K562 (cell line): ENCODE results near the gene RBBP4. TPM values are rescaled to one million over a fixed set of nuclear protein-coding genes. Genes with fewer than 3 reads are reported as not detected.

Source experiments
- ATF7 ChIP-seq: fragments of 450-650 bp; IDR thresholded peaks from 2 replicates; pipeline ENCODE4 v1.7.1; 2014; ENCODE audit warnings: mild to moderate bottlenecking, moderate library complexity
- CBFA2T2 ChIP-seq: fragments of 450-650 bp; conservative IDR thresholded peaks from 2 replicates; pipeline ENCODE4 v1.6.1; 2017; ENCODE audit warnings: mild to moderate bottlenecking
- HSF4 ChIP-seq: fragments of 250-450 bp; sonication (Bioruptor Pico); IDR thresholded peaks from 2 replicates; pipeline ENCODE4 v2.1.2; 2022; ENCODE audit warnings: mild to moderate bottlenecking, moderate library complexity, borderline replicate concordance
- PKNOX1 ChIP-seq: fragments of 450-650 bp; IDR thresholded peaks from 2 replicates; pipeline ENCODE4 v1.6.1; 2016
- SAP30 ChIP-seq: fragments of 200-600 bp; sonication (generic); IDR thresholded peaks from 2 replicates; pipeline ENCODE4 v1.6.1; 2012; ENCODE audit warnings: borderline replicate concordance, low read depth, mild to moderate bottlenecking, moderate library complexity, low read length, control low read depth, inconsistent platforms; ENCODE audit not compliant: insufficient read depth, poor library complexity, severe bottlenecking
- STAT5A ChIP-seq: IDR thresholded peaks from 2 replicates; pipeline ENCODE4 v1.6.1; 2012; ENCODE audit warnings: low read length, inconsistent platforms, borderline replicate concordance
- UBTF ChIP-seq, 2 experiments: IDR thresholded peaks; 2 replicates each; pipeline ENCODE4 v1.6.1; 2012; ENCODE audit warnings: improper control_type of control experiment in 2 of 2, low read depth in 2 of 2, low read length in 2 of 2, borderline replicate concordance in 1 of 2
- ZNF407 ChIP-seq: fragments of 450-650 bp; IDR thresholded peaks from 2 replicates; pipeline ENCODE4 v1.6.1; 2016; ENCODE audit warnings: low read depth
- ZNF592 ChIP-seq: fragments of 450-650 bp; IDR thresholded peaks from 2 replicates; pipeline ENCODE4 v1.6.1; 2017; ENCODE audit warnings: antibody characterized with exemption, mild to moderate bottlenecking
- polyA plus RNA-seq, 8 experiments: library from polyadenylated mRNA; depleted of rRNA in 4 of 8; stranded (reverse) in 5 of 8; unstranded in 3 of 8; fragments of >200 nt; fragmentation: Nextera tagmentation in 2 of 8; fragmentation: Illumina TruSeq in 1 of 8; extraction: Ambion mirVana in 2 of 8; extraction: Trizol in 1 of 8; gene quantifications; 2 replicates each; pipeline versions ENCODE4 v1.2.1 to v1.2.3, GENCODE V29; 2011 to 2014; ENCODE audit warnings: inconsistent platforms in 1 of 8, missing spikeins in 1 of 8
- total RNA-seq, 7 experiments: library from RNA; depleted of rRNA in 6 of 7; stranded (reverse); fragments of >200 nt in 6 of 7; fragmentation: Illumina TruSeq in 2 of 7; extraction: Trizol in 2 of 7; gene quantifications; 2 replicates each; pipeline versions ENCODE4 v1.2.1 to v1.2.3, GENCODE V29; 2011 to 2021; ENCODE audit warnings: low replicate concordance in 1 of 7

Gene RBBP4
- total and polyA plus RNA-seq, 9 of the 15 experiments (the other 6 are each of a cell fraction or from before 2014, with no cell fraction given) = 185 to 409 (median 259) TPM

GRCh38 chr1:32724678-32725614 is 73.9 kb downstream of the RBBP4 start (continued):
- TF ChIP-seq ZNF407 (no peak), PKNOX1 (peak; percentile 84), HSF4 (no peak), ATF7 (peak; percentile 78), CBFA2T2 (peak; percentile 89), STAT5A (no peak), SAP30 (no peak), UBTF (IDR thresholded peaks at IDR 0.05; ENCODE audit: borderline replicate concordance in 1 of 2, low read depth in 2 of 2, low read length in 2 of 2) (peak in 1 of 2 experiments; percentile 42; a peak in 1 of 4 replicates), ZNF592 (peak; percentile 95)
